BE2C (cell line): ENCODE measurements around the gene GET3.

ENCODE experiments used
- DNase-seq: peaks from one replicate; pipeline ENCODE4 v3.0.0-alpha.2; 2020
- H3K27me3 ChIP-seq: fragments of 250-450 bp; sonication (Bioruptor Pico); 2 replicates; pipeline ENCODE4 v1.5.1; 2020; ENCODE audit warnings: mild to moderate bottlenecking
- H3K36me3 ChIP-seq: fragments of 250-450 bp; sonication (Bioruptor Pico); 2 replicates; pipeline ENCODE4 v1.5.1; 2020; ENCODE audit warnings: mild to moderate bottlenecking
- H3K4me1 ChIP-seq: fragments of 250-450 bp; sonication (Bioruptor Pico); 2 replicates; pipeline ENCODE4 v1.5.1; 2020
- H3K4me3 ChIP-seq: 2 replicates; pipeline ENCODE4 v1.5.1; 2011; ENCODE audit warnings: low read depth, low read length
- H3K9me3 ChIP-seq: fragments of 250-450 bp; sonication (Bioruptor Pico); 2 replicates; pipeline ENCODE4 v1.5.1; 2020
- TF ChIP-seq, protein P1 (sequence below): IDR thresholded peaks from 2 replicates; pipeline ENCODE4 v1.5.1; 2012; ENCODE audit warnings: mild to moderate bottlenecking, low read depth, low read length

Gene GET3

DNA sequence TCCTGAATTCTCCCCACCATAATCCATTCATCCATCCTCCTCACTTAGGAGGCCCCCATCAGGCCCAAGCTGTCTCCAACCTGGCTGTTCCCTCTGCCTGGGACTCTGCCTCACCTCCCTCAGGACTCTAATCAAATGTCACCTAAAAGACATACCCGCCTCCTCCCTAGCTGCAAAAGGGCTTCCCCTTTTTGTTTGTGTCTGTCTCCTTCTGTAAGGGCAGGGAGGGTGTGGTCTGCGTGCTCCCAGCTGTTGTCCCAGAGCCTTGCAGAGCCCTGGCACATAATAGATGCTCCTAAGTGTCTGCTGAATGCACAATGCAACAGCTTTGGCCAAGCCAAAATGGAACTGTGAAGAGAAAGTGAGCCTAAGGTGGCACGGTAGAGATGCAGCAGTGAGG, 7.2 kb upstream of the GET3 start:
- no peak overlapping the region for H3K4me3 ChIP-seq
- peaks cover 46% of the 10 kb centered on the region for H3K36me3 ChIP-seq
- H3K4me1 ChIP-seq, result no peaks in the 10 kb centered on the region
- no peaks in the 10 kb centered on the region for H3K9me3 ChIP-seq
- DNase-seq, result no peak
- no peaks in the 10 kb centered on the region for H3K27me3 ChIP-seq
- TF ChIP-seq, protein P1, sequence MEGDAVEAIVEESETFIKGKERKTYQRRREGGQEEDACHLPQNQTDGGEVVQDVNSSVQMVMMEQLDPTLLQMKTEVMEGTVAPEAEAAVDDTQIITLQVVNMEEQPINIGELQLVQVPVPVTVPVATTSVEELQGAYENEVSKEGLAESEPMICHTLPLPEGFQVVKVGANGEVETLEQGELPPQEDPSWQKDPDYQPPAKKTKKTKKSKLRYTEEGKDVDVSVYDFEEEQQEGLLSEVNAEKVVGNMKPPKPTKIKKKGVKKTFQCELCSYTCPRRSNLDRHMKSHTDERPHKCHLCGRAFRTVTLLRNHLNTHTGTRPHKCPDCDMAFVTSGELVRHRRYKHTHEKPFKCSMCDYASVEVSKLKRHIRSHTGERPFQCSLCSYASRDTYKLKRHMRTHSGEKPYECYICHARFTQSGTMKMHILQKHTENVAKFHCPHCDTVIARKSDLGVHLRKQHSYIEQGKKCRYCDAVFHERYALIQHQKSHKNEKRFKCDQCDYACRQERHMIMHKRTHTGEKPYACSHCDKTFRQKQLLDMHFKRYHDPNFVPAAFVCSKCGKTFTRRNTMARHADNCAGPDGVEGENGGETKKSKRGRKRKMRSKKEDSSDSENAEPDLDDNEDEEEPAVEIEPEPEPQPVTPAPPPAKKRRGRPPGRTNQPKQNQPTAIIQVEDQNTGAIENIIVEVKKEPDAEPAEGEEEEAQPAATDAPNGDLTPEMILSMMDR, result no peak

DNA sequence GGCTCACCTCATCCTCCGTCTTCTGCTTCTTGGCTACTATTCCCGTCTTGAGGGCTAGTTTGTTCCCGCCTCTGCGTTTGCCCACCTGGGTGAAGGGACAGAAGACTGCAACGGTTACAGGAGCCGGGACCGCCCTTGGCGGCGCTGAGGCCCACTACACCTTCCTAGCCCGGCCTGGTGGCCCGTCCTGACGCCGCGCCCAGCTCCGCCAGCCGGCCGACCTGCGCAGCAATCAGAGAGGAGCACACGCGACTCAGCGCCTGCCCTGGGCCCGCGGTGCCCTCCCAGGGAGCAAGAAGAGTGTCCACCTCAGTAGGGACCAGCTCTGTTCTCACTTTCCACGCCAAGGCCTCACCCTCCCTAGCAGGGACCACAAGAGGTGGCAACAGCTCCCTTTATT, 6.0 kb upstream of the GET3 start:
- TF ChIP-seq, protein P1, result no peak
- H3K4me3 ChIP-seq, result no peak overlapping the region
- no peaks in the 10 kb centered on the region for H3K9me3 ChIP-seq
- H3K27me3 ChIP-seq, result no peaks in the 10 kb centered on the region
- no peak for DNase-seq
- H3K36me3 ChIP-seq, result peaks cover 46% of the 10 kb centered on the region
- H3K4me1 ChIP-seq, result no peaks in the 10 kb centered on the region; the same call in 1 of the 2 replicates

DNA sequence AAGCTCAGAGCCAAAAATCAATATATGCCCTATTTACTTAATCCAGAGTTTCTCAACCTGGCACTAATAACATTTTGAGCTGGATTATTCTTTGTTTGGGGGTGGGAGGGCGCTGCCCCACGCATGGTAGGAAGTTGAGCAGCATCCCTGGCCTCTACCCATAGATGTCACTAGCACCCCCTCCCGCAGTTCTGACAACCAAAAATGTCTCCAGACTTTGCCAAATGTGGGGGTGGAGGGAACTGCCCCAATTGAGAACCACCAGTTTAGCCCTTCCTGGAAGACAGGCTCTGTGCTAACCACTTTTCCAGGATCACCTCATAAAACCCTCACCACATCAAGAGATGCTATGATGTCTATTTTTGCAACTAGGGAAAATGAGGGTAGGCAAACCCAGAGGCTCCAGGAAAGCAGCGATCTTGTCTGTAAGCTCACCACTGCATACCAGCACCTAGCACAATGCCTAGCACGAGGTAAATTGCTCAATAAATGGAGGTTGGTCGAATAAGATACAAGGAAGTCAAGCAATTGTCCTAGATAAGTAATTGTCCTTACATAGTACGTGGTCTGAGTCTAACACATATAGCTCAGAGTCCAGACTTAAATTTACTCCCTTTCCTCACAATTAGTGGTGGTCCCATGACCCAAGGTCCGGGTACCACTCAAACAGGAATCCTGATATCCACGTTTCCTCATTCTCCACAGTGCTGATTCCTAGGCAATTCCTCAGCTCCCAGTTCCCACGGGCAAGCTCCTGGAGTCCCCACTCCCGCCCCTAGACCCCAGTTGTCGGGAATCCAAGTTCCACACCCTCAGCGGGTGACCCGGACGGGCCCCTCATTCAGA, 3.7 kb upstream of the GET3 start:
- TF ChIP-seq, protein P1, result peak; percentile 59
- Histone ChIP-seq H3K4me1 (no peaks in the 10 kb centered on the region; the same call in 1 of the 2 replicates), H3K4me3 (peak overlapping the region; percentile 99), H3K27me3 (no peaks in the 10 kb centered on the region), H3K9me3 (no peaks in the 10 kb centered on the region), H3K36me3 (peaks cover 39% of the 10 kb centered on the region)
- peak; percentile 51 for DNase-seq

DNA sequence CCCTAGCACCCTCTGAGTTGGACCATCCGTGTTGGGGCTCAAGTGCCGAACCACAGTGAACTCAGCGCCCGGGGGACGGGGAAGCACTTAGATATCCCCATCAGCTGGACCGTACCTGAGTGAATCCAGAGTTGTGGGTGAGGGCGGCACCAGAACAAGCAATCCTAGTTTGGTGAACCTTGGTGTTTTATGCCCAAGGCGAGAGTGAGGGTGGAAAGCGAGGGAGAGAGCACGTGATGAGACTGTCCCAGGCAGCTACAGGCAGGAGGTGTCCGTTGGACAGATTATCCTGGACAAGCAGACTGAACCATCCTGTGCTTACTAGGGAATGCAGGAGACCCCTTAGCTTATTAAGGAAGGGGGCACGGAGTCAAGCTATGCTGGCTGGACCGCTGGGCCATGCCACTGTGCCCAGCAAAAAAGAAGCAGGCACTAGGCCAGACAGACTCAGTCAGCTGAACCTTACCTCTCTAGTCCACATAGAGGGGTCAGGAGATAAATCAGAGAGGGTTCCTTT, 596 bp downstream of the GET3 start:
- Histone ChIP-seq H3K27me3 (no peaks in the 10 kb centered on the region), H3K9me3 (no peaks in the 10 kb centered on the region), H3K4me1 (no peaks in the 10 kb centered on the region; the same call in 1 of the 2 replicates), H3K4me3 (peak overlapping the region; percentile 88), H3K36me3 (peaks cover 19% of the 10 kb centered on the region)
- DNase-seq, result no peak
- TF ChIP-seq, protein P1, result no peak

DNA sequence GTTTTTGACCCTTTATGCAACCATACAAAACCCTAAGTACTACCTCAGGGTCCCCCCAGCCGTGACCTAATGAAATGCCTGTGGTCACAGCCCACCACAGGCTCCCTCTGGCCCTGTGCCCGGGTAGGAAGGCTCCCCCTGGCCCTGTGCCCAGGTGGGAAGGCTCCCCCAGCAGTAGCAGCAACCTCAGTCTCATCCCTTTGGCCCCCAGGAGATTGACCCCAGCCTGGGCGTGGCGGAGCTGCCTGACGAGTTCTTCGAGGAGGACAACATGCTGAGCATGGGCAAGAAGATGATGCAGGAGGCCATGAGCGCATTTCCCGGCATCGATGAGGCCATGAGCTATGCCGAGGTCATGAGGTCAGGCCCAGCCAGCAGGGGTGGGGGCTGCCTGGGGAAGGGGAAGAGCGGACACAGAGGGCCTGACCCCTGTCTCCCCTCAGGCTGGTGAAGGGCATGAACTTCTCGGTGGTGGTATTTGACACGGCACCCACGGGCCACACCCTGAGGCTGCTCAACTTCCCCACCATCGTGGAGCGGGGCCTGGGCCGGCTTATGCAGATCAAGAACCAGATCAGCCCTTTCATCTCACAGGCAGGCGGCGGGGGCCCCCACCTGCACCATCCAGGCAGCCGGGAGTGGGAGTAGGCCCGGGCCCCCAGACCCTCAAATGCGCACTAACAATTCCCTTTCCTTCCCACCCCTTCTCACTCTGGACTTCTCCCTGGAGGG, 8.0 kb downstream of the GET3 start:
- Histone ChIP-seq H3K4me3 (no peak overlapping the region), H3K27me3 (peaks cover 10% of the 10 kb centered on the region), H3K9me3 (no peaks in the 10 kb centered on the region), H3K36me3 (peaks cover 28% of the 10 kb centered on the region), H3K4me1 (no peaks in the 10 kb centered on the region)
- TF ChIP-seq, protein P1, result no peak
- DNase-seq, result no peak

DNA sequence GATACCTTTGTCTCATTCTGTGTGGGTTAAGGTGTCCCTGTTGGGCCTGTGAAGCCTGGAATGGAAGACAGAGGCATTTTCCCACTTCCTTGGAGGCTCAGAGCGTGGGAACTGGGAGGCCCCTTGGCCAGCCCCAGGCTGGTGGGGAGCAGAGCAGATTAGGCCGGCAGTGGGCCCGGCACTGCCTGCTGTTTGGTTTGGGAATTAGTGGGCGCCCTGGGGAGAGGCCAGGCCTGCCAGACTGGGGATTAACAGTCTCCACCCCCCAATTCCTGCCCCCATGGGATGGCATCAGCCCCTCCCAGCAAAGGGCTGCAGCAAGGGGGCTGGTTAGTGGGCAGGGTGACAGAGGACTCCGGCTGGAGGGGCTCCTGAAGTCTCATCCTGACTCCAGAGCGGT, 11.2 kb downstream of the GET3 start:
- no peak overlapping the region for H3K4me3 ChIP-seq
- peaks cover 28% of the 10 kb centered on the region for H3K36me3 ChIP-seq
- H3K9me3 ChIP-seq, result no peaks in the 10 kb centered on the region
- H3K27me3 ChIP-seq, result peaks cover 40% of the 10 kb centered on the region
- TF ChIP-seq, protein P1, result no peak
- DNase-seq, result no peak
- H3K4me1 ChIP-seq, result no peaks in the 10 kb centered on the region
